Measurements from ENCODE around the gene SYS1. TPM values are rescaled to one million over a fixed set of nuclear protein-coding genes. Genes with fewer than 3 reads are reported as not detected.

SYS1 gene
- total and polyA plus RNA-seq, 2 donors (not counting 3 experiments of a cell fraction or from before 2014, with no cell fraction given) = 27.4 to 79.6 TPM

DNA sequence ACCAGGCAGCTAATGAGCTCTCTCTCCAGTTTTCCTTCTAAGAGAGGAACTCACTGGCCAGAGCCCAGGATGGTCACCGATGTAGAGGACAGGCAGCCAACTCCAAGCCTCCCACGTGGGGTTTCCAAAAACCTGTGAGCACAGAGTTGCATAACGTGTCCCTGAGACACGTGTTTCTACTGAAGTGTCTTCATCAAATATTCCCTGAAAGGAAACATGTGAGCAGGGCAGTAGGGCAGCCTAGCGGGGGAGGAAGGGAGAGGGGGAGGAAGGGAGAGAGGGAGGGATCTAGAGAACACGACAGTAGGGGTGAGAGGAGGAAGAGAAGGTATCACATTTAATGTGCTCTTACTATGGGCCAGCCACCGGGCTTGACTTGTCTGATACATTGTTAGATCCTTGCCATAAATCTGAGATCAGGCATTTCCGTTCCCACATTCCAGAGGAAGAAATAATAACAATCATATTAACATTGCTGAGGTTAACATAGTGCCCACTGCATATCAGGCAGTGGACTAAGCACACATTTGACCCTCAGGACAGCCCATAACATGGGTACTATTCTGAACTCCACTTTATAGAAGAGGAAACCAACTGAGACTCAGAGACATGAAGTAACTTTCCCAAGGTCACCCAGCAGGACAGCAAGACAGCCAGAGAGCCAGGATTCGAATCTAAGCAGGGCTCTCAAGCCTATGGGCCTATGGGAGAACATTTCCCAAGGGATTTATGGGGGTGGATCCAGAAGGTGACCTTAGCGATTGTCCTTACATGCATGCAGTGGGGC, 4.5 kb upstream of the SYS1 start:
- H3K9me1 ChIP-seq (replicated peaks; ENCODE audit: control insufficient read depth, extremely low read depth, insufficient read depth, low read length) = no peaks in the 10 kb centered on the region
- intact Hi-C loops (cut with micrococcal nuclease) = loop anchor here (1.0 kb wide), 3 partner anchors 10 to 39 kb away; partner anchors contain the start of gene SDC4
- H3K4me2 ChIP-seq (ENCODE audit: insufficient read depth, low read length) = peak overlapping the region; percentile 28
- TF ChIP-seq MYC (IDR thresholded peaks at IDR 0.05; ENCODE audit: low read depth, low read length) (no peak), POLR2AphosphoS5 (IDR thresholded peaks at IDR 0.05; ENCODE audit: insufficient read depth, low read depth, low read length) (no peak), FOS (IDR thresholded peaks at IDR 0.05; ENCODE audit: borderline replicate concordance, insufficient read depth, low read length) (no peak), EZH2 (IDR thresholded peaks at IDR 0.05; ENCODE audit: borderline replicate concordance, low read depth, low read length, severe bottlenecking) (no peak), GATA2 (IDR thresholded peaks at IDR 0.05; ENCODE audit: insufficient read depth, insufficient read length, low read depth, low read length) (peak; percentile 45), POLR2A (IDR thresholded peaks at IDR 0.05; ENCODE audit: low read depth, low read length) (no peak), JUN (IDR thresholded peaks at IDR 0.05; ENCODE audit: borderline replicate concordance, insufficient read depth, insufficient read length, low read depth) (peak; percentile 42)
- TF ChIP-seq, protein P1, sequence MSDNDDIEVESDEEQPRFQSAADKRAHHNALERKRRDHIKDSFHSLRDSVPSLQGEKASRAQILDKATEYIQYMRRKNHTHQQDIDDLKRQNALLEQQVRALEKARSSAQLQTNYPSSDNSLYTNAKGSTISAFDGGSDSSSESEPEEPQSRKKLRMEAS (IDR thresholded peaks at IDR 0.05; ENCODE audit: insufficient read depth, insufficient read length) = peak; percentile 87
- TF ChIP-seq, protein P2, sequence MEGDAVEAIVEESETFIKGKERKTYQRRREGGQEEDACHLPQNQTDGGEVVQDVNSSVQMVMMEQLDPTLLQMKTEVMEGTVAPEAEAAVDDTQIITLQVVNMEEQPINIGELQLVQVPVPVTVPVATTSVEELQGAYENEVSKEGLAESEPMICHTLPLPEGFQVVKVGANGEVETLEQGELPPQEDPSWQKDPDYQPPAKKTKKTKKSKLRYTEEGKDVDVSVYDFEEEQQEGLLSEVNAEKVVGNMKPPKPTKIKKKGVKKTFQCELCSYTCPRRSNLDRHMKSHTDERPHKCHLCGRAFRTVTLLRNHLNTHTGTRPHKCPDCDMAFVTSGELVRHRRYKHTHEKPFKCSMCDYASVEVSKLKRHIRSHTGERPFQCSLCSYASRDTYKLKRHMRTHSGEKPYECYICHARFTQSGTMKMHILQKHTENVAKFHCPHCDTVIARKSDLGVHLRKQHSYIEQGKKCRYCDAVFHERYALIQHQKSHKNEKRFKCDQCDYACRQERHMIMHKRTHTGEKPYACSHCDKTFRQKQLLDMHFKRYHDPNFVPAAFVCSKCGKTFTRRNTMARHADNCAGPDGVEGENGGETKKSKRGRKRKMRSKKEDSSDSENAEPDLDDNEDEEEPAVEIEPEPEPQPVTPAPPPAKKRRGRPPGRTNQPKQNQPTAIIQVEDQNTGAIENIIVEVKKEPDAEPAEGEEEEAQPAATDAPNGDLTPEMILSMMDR (IDR thresholded peaks at IDR 0.05; ENCODE audit: extremely low read depth in 1 of 2, insufficient read depth in 1 of 2, low read depth in 1 of 2, low read length in 2 of 2) = no peak
- no peaks in the 10 kb centered on the region for H3K9me3 ChIP-seq (replicated peaks; ENCODE audit: control insufficient read depth, insufficient read depth, low read length)
- H3K36me3 ChIP-seq (ENCODE audit: control insufficient read depth in 2 of 2, extremely low read depth in 1 of 2, insufficient read depth in 2 of 2, low read length in 2 of 2) = no peaks in the 10 kb centered on the region
- H3K27me3 ChIP-seq (ENCODE audit: control insufficient read depth in 2 of 2, insufficient read depth in 2 of 2, low read length in 2 of 2) = no peaks in the 10 kb centered on the region
- BruUV-seq (replicated peaks) = no TSS peak
- H3K4me3 ChIP-seq (replicated peaks in 1 of 3; ENCODE audit: insufficient read depth in 1 of 3, low read depth in 1 of 3, low read length in 3 of 3) = peak overlapping the region in 1 of 3 experiments; percentile 20
- FAIRE-seq (peak; percentile 95), DNase-seq (ENCODE audit: low read depth, low spot score) (peak; percentile 89)
- H3K9ac ChIP-seq (replicated peaks; ENCODE audit: extremely low read depth, insufficient read depth, low read length) = peak overlapping the region; percentile 70
- POLR2A ChIA-PET = interaction anchor here (1.7 to 5.6 kb wide), 2 partner anchors 10 to 12 kb away, joined by 12 to 52 read pairs; partner anchors contain the start of gene SDC4
- H2AFZ ChIP-seq (ENCODE audit: low read depth, low read length) = peak overlapping the region; percentile 78
- dilution Hi-C loops (cut with MboI; ENCODE audit: extremely low pct_ligation_motif_present, low sequenced_read_pairs) = no loop called here
- no peaks in the 10 kb centered on the region for H4K20me1 ChIP-seq (replicated peaks; ENCODE audit: control insufficient read depth, extremely low read depth, insufficient read depth, low read length)
- CTCF ChIA-PET = interaction anchor here (0.7 to 8.3 kb wide), 13 partner anchors 9 to 413 kb away, joined by 3 to 111 read pairs (median 7); partner anchors contain the start of gene SDC4
- peaks cover 1% of the 10 kb centered on the region for H3K79me2 ChIP-seq (ENCODE audit: control insufficient read depth, insufficient read depth, low read length)
- peak overlapping the region; percentile 91 for H3K27ac ChIP-seq (ENCODE audit: insufficient read depth, low read depth, low read length)
- peaks cover 37% of the 10 kb centered on the region for H3K4me1 ChIP-seq (ENCODE audit: control insufficient read depth, extremely low read depth, insufficient read depth, low read length)
